ENCODE measurements around the gene MAP1B.
"Not testable (repeated sequence)": the region's sequence is repeated elsewhere in the genome, so short reads cannot be mapped to it uniquely, and the experiment has no call there.

MAP1B gene

DNA sequence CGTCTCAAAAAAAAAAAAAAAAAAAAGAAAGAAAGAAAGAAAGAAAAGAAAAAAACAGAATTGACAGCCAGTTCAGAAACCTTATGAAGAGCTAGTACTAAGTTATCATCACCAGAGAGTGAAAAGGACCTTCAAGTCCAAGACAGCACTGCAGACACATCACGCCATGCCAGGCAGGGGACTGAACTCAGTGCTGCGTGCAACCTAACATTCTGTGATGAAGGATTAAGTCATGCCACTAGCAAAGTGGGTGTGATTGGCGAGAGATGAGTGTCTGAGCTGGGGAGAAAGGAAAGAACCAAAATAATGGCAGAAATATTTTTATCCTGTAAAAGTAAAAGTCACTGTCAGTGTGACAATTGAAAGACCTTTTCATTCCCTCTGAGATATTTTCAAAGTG lies 54.7 kb downstream of the MAP1B start:
- DNase-seq (ENCODE audit: low read depth, low spot score) = no peak

DNA sequence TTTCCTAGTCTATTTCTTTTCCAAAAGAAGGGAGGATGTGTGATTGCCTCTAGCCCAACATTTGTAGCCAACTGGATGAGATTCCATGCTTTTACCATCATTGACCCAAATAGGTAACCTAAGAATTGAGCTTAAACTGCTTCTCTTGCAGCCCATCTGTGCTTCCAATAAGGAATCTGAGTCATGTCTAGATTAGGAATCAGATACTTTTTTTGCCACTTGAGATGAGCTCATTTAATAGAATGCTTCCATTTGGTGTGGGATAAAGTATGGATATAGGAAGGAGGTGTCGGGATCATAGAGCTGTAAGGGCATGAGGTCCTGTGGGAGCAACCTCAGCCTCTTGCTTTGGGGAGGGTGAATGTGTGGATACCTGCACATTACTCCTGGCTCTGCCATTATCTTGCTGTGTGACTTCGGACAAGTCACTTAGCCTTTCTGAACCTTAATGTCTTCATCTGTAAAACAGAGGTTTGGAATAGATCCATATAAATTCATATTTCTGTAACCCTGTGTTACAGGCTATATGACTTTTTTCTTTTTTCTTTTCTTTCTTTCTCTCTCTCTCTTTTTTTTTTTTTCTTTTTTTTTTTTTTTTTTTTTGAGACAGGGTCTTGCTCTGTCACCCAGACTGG lies 56.2 kb downstream of the MAP1B start:
- no peak for DNase-seq (ENCODE audit: low read depth, low spot score)

DNA sequence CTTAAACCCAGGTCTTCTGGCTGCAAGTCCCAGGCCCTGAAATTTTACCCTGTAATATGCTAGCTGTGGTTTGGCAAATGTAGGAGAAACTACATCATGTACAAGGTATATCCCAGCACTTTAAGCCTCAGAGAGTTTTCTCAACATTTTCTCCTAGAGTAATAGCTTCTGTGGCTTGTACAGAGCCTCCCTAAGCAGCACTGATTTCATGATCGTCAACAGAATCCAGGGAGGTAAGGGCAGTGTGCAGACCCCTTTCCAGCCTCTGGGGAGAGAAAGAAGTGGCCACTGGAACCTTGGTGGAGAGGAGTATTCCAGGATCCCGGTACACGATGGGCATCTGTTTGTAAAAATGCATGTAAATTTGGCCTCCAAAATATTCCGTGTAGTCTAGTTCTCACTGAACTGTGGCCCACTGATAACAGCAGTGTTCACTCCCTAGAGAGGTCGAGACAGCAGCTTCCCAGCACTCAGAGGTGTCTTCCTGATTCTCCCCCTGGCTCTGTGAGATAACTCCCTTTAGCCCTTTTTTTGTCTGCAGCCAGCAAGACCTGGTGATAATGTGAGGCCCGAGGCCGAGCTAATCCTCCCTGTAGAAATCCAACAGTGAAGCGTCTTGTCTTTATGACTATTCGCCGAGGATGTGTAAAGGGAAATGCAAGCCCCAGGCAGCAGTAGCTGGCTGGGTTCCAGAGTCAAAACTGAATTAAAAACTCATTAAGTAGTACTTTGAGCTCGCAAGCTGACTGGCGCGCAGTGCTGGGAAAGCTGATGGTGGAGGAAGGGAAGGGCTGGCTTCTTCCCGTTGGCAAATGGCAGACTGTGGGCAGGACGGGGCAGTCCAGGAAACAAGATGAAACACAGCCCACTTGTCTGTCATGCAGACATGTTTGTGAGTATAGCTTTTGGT lies 59.0 kb downstream of the MAP1B start:
- DNase-seq (ENCODE audit: low read depth, low spot score) = no peak

DNA sequence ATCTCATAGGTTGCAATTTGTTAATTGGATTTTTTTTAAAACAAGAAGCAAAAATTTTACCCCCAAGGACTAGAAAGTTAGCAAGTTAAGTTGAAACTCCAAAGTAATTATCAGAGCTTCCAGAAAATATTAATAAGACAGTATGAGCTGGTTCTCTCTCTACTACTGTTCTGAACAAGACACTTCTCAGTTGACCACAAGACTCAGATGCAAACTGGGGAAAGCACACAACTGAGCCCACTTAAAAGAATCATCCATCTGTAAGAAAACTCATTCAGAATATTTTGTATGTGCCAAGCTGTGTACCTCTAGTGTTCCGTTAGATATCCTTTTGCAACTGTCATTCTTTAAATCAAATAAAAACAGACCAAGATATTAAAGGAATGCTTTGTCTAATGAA lies 60.0 kb downstream of the MAP1B start:
- DNase-seq (ENCODE audit: low read depth, low spot score) = no peak

DNA sequence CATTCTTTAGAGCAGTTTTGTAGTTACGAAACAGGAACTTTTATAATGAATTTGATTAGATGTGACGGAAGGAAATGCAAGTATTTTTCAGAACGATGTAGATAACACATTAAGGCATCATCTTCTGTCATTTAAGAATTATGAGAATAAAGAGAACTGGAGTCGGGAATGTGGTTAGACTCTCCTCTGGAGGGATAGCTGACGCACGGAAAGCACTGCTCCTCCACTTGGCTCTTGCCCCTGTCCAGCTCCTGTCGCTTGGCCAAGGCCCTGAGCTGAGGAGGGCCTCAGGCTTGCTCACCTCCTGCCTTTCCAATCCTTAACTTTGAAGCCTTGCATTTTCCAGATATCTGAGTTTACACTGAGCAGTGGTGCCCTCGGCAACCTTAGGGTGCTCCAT lies 60.5 kb downstream of the MAP1B start:
- no peak for DNase-seq (ENCODE audit: low read depth, low spot score)

DNA sequence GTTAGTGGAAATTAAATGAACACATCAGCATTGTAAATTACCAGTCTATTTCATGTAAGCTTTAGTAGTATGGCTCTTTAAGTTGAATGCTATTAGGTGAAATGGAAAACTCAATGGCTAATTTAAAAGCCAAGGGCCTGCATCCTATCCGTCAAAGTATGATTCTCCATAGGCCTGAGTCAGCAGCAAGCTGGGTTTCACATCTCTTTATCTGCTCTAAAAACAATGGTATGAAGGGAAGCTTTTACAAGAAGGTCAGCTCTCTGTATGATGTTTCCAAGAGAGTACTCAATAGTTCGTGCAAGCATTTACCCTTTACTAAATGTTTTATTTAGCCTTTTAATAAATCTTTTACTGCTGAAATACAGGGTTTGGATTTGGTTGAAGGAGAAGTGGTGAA lies 62.8 kb downstream of the MAP1B start:
- no peak for DNase-seq (ENCODE audit: low read depth, low spot score)

DNA sequence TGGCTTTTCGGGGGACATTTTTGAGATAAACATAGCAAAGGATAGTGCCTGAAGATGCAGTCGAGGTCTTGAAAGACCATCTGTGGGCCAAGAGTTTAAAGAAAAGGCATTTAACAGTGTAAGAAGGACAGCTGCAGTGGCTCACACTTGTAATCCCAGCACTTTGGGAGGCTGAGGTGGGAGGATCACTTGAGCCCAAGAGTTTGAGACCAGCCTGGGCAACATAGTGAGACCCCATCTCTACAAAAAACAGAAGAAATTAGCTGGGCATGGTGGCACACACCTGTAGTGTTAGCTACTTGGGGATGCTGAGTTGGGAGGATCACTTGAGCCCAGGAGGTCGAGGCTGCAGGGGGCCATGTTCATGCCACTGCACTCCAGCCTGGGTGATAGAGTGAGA lies 63.9 kb downstream of the MAP1B start:
- not testable (repeated sequence) for DNase-seq (ENCODE audit: low read depth, low spot score)

DNA sequence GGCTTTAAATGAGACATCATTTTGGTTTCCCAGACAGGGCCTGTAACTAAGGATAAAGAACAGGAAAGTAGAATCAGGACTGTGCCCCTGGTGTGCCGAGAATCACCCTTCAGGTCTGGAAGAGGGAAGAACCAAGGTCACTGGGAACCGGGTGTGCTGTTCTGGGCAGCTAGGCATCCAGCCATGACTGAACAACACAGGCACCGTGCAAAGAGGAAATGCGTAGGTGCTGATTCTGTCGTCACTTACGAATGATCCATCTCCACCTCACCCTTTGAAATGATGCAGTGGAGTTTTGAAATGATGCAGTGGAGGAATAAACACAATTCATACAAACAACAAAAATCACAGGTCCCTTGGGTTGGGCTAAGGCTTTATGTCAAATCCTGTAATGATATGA lies 64.4 kb downstream of the MAP1B start:
- DNase-seq (ENCODE audit: low read depth, low spot score) = no peak

DNA sequence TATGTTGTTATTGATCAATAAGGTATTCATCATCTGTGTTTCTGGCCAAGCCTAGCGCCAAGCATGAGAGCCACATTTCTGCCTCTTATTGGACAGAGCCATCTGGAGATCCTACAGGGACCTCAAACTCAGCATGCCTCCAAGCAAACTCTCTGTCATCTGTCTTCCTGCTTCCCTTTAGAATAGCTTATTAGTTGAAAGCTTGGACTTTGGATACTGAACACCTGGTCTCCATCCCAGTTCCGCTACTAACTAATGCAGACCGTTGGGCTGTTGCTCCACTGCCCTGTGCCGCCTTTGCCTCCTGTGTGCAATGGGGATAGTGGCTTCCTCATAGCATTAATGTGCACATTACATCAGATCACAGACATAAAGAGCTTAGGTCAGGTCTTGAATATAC lies 65.5 kb downstream of the MAP1B start:
- DNase-seq (ENCODE audit: low read depth, low spot score) = no peak

DNA sequence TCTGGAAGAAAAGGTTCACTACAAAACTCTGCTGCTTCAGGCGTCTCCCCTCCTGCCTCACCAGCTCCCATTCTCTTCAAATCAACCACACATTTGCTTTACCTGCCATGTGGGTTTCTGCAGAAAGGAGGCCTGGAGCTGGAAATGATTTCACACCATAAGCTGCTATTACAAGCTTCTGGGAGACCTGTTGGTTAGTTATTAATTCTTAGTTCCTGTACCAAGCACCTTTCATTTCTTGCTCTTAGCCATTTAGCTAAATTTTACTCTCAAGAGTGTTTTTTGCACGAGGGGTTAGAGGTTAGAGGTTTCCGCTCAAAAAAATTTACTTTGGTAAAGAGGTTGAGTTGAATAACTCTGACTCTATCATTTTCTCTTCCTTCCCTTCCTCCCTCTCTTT lies 70.3 kb downstream of the MAP1B start:
- DNase-seq (ENCODE audit: low read depth, low spot score) = no peak

DNA sequence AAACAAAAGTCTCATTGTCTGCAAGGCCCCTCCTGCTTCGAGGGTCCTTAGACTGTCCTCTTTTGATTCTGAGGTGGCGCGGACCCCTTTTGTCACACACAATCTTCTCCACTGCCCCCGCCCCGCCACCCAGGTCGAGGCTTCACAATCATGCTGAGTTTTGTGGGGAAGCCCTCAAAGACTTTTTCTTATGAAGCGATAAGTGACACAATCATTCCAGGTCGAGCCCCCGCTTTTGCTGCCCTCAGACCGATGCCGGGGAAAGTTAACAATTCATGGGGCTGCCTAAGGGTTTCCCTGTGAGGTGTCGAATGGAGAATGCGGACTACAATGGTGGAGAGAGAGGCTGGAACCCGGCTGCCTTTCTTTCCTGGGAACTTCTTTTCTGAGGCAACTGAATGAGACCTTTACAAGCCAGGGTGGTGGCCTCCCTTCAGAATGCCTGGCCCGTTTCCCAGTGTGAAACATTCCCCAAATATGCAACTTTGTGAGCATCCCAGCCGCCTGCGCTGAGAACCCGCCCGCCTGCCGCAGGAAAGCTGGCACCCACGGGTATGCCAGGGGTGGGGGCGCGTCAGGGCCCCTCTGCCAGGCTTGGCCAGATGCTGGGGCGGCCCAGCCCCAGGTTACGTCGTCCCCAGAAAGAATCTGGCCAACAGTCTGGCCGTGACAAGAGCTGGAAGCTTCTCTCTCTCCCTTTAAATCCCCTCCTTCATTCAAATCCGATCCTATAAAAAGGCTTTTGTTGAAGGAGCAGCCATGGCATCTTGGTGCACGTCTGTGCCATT lies 71.9 kb downstream of the MAP1B start:
- no peak for DNase-seq (ENCODE audit: low read depth, low spot score)

DNA sequence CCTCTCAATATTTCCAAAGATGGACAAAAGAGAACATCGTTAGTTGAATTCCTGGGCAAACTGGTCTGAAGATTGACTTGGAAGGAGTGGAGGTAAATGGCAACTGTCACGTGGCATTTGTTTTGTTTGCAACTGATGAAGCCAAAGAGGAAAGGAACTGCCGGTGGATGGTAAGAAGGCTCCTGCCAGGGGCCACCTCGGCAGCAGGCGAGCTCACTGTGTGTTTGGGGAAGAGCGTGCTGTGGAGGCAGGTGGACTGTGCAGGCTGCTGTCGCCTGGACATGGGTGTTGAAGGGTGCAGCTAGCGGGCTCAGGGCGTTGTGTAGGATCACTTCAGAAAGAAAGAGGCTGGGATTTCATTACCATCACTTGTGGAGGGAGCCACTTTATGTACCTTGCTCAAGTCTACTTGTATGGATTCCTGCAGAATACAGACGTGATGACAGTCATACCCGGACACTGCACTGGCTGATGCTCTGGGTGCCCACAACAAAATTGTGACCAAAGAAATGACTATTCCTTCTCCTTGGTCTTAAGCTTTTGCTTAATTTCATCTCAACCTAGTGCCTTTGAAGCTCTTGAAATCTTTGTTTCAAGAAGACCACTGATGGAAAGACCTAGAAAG lies 72.7 kb downstream of the MAP1B start:
- no peak for DNase-seq (ENCODE audit: low read depth, low spot score)

DNA sequence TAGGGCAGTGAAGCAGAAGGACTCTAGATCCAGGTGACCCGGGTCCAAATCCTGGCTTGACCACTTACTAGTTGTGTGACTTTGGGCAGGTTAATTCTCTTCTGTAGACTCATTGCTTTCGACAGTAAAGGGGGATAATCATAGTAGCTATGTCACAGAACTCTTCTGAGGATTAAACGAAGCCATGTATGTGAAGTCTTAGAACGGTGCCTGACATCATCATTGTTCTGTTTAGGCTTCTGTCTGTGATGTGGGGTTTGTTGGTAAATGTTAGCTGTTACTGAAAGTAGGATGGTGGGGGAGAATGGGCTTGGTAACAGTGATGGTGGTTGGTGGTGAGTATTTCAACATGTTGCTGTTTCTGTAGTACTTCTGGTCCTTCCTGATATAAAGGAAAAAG lies 73.7 kb downstream of the MAP1B start:
- no peak for DNase-seq (ENCODE audit: low read depth, low spot score)

DNA sequence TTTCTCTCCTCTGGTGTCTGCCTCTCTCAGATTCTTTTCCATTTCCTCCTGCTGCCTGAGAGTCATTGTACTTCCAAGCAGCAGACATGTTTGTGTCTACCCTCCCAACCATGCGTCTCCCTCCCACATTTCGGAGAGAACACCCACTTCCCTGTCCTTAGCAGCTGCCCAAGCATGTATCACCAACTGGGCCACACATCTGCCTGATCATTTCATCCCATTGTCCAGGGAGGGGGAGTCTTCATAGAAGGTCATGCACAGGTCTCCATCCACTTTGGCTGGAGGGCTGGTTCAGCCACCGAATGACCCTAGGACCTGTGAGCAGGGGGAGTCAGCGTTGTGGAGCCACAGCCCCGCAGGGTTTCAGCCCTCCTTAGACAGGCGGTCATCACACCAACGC lies 75.4 kb downstream of the MAP1B start:
- no peak for DNase-seq (ENCODE audit: low read depth, low spot score)

DNA sequence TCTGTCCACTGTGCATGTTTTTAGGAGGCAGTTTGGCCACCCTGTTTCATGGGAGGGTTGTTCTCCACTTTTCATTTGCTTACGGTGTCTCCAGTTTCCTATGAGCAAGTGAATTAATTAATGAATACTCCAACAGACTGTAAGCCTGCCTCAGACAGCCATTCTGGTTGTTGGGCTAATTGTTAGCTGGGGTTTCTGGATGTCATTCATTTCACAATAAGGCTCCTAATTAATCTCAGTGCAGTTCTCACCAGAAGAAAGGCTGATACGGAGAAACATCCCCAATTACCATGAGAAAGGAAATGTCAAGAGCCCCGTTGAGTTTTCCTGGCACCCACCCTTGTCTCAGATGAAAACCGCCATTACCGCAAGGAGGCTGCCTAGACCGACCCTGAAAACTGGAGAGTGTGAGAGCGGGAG lies 75.8 kb downstream of the MAP1B start:
- DNase-seq (ENCODE audit: low read depth, low spot score) = no peak

DNA sequence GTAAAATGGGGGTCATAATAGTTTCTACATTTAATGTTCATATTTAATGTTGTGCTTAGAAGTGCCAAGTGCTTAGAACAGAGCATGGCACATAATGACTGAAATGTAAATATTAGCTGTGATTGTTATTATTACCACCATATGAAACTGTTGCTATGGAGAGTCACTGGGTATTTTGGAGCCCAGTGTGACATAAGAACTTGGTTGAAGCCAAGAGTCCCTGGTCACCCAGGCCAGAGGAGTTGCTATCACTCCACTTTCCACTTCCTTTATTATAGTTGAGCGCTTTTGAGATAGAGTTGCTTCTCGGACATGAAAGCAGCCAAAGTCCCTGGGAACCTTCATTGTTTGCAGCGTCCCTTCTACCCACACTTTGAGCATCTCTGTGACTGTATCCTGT lies 77.1 kb downstream of the MAP1B start:
- DNase-seq (ENCODE audit: low read depth, low spot score) = no peak

DNA sequence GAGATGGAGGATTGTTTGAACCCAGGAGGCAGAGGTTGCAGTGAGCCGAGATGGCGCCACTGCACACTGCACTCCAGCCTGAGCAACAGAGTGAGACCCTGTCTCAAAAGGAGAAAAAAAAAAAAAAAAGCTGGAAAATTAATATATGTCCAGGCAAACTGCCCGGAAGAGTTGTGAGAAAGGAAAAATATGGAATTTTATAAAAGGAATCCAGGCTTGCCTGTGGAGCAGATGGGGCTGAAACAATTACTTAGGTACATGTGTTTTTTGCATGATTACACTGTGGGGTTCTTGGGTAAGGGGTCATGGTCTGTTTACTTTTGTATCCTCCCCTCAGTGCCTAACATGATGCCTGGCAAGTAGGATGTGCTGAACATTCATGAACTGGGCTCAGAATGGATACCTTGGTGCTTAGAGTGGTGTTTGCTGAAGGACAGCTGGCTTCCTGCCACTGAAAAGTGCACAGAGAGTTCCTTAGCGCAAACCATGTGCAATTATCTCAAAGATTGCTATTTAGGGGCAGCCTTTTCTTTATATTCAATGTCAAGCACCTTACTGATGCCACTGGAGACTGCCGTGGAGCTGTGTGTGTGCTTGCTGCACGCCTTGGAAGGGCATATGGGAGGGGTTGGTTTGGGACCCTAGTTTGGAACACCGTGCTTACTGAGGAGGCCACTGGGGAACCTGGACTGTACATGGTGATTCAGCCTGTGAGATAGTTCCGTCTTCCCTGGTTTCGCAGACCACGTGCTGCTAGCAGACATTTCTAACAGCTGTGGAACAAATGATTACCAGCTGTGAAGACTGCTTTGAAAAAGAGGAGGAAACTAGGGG lies 78.4 kb downstream of the MAP1B start:
- DNase-seq (ENCODE audit: low read depth, low spot score) = no peak

DNA sequence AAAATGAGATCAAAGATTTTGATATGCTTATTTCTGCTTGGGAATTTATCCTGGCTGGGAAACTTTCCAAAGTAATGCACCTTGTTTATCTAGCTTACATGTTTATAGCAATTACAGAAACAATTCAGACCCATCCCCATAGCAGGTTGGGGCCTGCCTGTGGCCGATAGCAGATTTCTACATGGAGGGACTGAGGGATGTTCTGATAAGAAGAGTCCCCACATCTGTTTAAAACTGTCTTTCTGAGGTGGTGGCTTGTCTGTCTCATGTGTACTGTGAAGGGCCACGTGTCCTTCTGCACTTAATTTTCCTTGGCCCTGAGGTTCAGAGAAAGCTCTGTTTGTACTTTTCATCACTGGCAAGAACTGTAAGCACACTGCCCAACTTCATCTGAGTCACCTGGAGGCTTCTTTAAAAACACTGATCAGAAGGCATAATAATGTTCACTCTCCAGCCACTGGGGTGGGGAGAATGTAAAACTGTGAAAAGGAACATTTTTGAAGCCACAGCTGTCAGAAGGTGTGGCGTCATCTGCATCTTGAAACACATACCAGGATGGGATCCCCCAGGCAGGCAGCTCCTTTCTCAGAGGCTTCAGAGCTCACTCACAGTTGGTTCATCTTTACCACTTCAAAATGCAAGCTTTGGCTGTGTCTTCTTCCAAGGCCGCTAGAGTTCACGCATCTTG lies 80.3 kb downstream of the MAP1B start:
- no peak for DNase-seq (ENCODE audit: low read depth, low spot score)

DNA sequence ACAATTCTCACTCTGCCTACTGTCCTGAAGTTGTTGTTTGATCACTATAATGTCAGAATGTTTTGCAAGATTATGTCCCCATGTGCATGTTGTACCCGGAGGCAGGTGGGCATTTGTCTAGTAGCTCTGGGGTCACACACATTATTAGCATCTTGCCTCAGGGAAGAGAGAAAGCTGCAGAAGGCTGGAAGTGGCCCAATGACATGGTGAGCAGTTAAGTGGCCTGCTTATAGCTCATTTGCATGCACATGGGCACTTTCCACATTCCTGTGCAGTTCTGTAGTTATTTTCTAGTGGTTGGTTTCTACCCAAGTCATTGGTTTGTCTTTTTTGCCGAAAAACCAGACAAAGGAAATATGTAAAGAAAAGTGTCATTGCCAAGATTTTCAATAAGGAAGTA lies 80.9 kb downstream of the MAP1B start:
- DNase-seq (ENCODE audit: low read depth, low spot score) = no peak

DNA sequence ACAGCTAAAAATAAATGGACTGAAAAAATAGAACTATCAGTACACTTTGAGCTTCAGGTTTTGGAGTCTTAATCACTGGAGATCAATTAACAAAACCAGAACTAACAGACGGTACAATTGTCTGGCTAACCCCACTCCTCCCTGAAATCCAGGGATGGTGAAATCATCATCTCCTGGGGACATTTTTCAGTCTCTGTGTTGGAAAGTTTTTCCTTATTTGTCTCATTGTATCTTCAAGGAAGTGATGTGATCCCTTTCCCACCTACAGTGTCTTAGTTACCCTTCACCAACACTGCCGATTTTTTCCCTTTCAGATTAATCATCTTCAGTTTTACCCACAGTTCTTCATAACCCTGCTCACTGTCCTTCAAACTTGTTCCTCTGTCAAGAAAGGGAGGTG lies 81.9 kb downstream of the MAP1B start:
- no peak for DNase-seq (ENCODE audit: low read depth, low spot score)

DNA sequence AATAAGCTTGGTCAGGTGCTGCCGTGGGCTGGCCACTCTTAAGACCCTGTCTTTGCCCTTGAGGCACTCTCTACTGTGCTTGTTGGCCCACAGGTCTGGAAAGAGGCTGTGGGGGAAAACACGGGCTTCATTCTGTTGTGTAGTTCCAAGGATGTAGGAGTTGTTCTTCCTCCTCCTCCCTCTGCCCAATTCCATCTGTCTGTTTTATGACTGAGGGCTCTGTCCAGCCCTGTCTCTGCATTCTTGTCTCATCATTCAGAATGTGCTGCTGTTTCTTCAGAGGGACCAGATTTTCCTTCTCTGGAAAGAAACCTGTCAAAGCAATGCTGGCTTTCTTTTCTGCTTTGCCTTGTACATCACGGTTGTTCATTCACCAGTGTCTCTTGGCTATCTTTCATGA lies 84.1 kb downstream of the MAP1B start:
- DNase-seq (ENCODE audit: low read depth, low spot score) = no peak
